Retinal pigment epithelial cell (primary cell): ENCODE results near the gene MOXD1.

Experiments used
- DNase-seq: peaks from one replicate; pipeline ENCODE4 v3.0.0-alpha.2; 2010; ENCODE audit warnings: low read depth
- H3K4me3 ChIP-seq: 2 replicates; pipeline ENCODE4 v1.5.1; 2011; ENCODE audit warnings: mild to moderate bottlenecking, low read length, control low read depth, moderate library complexity
- CTCF ChIP-seq: conservative IDR thresholded peaks from 2 replicates; pipeline ENCODE4 v1.5.1; 2011; ENCODE audit warnings: low read depth, low read length, control low read depth, inconsistent platforms

MOXD1 gene

GRCh38 chr6:132285004-132285780 lies 116.1 kb downstream of the MOXD1 start:
- no peak for DNase-seq
- TF ChIP-seq CTCF: no peak
- H3K4me3 ChIP-seq: no peak overlapping the region

DNA sequence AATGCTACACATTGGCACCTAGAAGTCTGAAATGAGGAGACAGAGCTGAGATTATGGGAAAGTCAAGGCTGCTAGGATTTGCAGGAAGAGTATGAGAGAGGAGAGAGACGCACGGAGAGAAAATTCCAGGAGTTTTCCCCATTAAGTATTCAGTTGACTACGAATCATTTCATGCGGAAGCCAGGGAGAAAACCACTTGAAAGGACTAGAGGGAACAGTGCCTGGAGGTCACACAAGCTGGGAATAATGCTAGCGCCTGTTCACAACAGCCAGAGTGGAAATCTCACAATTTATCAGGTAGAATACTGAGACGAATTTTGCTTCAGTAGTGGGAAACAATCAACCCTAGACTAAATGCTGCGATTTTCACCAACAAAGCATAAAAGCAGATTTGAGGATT lies 118.6 kb downstream of the MOXD1 start:
- TF ChIP-seq CTCF: no peak
- H3K4me3 ChIP-seq: no peak overlapping the region
- no peak for DNase-seq

DNA sequence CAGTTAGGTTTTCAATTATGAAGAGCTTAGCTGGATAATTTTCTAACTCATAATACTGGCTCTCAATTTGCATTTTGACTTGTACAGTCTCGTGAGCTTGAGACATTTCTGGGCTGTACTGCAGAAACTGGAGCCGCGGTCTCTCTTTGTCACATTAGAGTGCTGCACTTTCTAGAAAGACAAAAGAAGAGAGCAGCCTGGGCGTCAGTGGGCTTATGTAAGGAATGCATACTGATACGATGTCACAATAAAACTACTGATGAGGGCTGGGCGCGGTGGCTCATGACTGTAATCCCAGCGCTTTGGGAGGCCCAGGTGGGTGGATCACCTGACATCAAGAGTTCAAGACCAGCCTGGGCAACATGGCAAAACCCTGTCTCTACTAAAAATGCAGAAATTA lies 120.8 kb downstream of the MOXD1 start:
- no peak overlapping the region for H3K4me3 ChIP-seq
- TF ChIP-seq CTCF: no peak
- no peak for DNase-seq

GRCh38 chr6:132279592-132280139 lies 121.6 kb downstream of the MOXD1 start:
- peak; percentile 74 for TF ChIP-seq CTCF

GRCh38 chr6:132275066-132275970 lies 126.0 kb downstream of the MOXD1 start:
- no peak for DNase-seq
- TF ChIP-seq CTCF: no peak
- H3K4me3 ChIP-seq: no peak overlapping the region

More at GRCh38 chr6:132279592-132280139, 121.6 kb downstream of the MOXD1 start:
- peak overlapping the region; percentile 56 for H3K4me3 ChIP-seq
- DNase-seq: peak; percentile 21

DNA sequence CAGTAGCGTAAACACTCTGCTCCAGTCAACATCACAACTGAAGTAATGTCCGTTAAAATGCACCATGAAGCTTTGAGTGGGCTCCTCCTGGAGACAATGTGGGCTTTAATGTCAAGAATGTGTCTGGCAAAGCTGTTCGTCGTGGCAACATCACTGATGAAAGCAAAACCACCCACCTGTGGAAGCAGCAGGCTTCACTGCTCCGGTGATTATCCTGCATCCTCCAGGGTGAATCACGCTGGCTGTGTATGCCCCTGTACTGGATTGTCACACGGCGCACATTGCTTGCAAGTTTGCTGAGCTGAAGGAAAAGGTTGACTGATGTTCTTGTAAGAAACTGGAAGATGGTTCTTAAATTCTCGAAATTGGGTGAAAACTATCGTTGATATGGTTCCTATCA lies 128.5 kb downstream of the MOXD1 start:
- DNase-seq: no peak
- no peak for TF ChIP-seq CTCF
- H3K4me3 ChIP-seq: no peak overlapping the region
